H54 (cell line): ENCODE data around the gene GPR18.

Source experiments
- DNase-seq: peaks from one replicate; pipeline ENCODE4 v3.0.0; 2011; ENCODE audit warnings: low spot score, mixed read lengths; ENCODE audit not compliant: insufficient read length
- FAIRE-seq: peaks from 3 replicates; lab custom pipeline; 2011; peaks lifted over from hg19 to GRCh38; lab: Jason Lieb, UNC
- POLR2A ChIP-seq: IDR thresholded peaks from 2 replicates; pipeline ENCODE4 v1.6.1; 2011; ENCODE audit warnings: low read depth, mild to moderate bottlenecking, low read length

GPR18 gene

GRCh38 chr13:99282264-99283231 lies 24.4 kb upstream of the GPR18 start:
- TF ChIP-seq POLR2A = no peak
- FAIRE-seq = peak; percentile 90
- DNase-seq = no peak

DNA sequence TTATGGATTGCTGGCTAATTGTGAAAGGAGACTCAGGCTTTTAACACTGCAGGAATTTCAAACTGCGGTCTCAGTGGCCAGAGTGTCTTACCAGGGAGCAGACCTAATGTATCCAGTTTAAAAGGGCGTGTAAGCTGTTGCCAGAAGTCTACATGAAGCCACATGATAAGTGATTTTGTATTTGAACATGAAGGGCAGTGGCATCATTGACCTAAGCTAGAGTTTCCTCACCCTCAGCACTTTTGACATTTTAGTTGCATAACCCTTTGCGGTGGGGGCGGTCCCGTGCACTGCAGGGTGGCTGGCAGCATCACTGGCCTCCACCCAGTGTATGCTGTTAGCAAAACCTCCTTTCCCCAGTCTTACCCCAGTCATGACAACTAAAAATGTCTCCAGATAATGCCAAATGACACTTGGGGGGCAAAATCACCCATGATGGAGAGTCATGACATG lies 23.7 kb upstream of the GPR18 start:
- FAIRE-seq (no peak), DNase-seq (no peak)
- TF ChIP-seq POLR2A = no peak

- FAIRE-seq = peak; percentile 88
- no peak for TF ChIP-seq POLR2A
- no peak for DNase-seq
Measured at GRCh38 chr13:99280166-99280565, 22.0 kb upstream of the GPR18 start.

GRCh38 chr13:99279637-99280036 lies 21.5 kb upstream of the GPR18 start:
- no peak for DNase-seq
- FAIRE-seq = no peak
- no peak for TF ChIP-seq POLR2A

GRCh38 chr13:99278843-99279242 lies 20.7 kb upstream of the GPR18 start:
- DNase-seq (no peak), FAIRE-seq (no peak)
- no peak for TF ChIP-seq POLR2A

GRCh38 chr13:99278200-99278599 lies 20.0 kb upstream of the GPR18 start:
- TF ChIP-seq POLR2A = no peak
- peak; percentile 45 for FAIRE-seq
- DNase-seq = no peak

GRCh38 chr13:99277629-99278028 lies 19.4 kb upstream of the GPR18 start:
- FAIRE-seq (peak; percentile 68), DNase-seq (no peak)
- TF ChIP-seq POLR2A = no peak

GRCh38 chr13:99276706-99277105 lies 18.5 kb upstream of the GPR18 start:
- no peak for TF ChIP-seq POLR2A
- FAIRE-seq = no peak
- DNase-seq = no peak

DNA sequence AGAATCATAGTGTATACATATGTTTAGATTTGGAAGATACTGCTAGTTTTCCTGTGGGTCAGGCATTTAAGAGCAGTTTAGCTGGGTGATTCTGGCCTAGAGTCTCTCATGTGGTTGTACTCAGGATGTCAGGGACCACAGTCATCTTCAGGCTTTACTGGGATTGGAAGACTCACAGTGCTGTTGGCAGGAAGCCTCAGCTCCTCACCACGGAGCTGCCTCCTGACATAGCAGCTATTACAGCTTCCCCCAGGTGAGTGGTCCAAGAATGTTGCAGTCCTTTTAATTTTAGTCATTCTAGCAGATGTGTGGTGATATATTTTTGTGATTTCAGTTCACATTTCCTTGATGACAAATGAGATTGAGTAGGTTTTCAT lies 16.9 kb upstream of the GPR18 start:
- FAIRE-seq = peak; percentile 100
- TF ChIP-seq POLR2A = no peak
- DNase-seq = peak; percentile 23

GRCh38 chr13:99273128-99273527 lies 14.9 kb upstream of the GPR18 start:
- DNase-seq (no peak), FAIRE-seq (peak; percentile 86)
- TF ChIP-seq POLR2A = no peak

- FAIRE-seq (no peak), DNase-seq (no peak)
- TF ChIP-seq POLR2A = no peak
Measured at GRCh38 chr13:99272481-99272880, 14.3 kb upstream of the GPR18 start.

- no peak for DNase-seq
- FAIRE-seq = no peak
- no peak for TF ChIP-seq POLR2A
Measured at GRCh38 chr13:99271249-99271648, 13.1 kb upstream of the GPR18 start.

GRCh38 chr13:99270518-99270917 lies 12.3 kb upstream of the GPR18 start:
- no peak for FAIRE-seq

DNA sequence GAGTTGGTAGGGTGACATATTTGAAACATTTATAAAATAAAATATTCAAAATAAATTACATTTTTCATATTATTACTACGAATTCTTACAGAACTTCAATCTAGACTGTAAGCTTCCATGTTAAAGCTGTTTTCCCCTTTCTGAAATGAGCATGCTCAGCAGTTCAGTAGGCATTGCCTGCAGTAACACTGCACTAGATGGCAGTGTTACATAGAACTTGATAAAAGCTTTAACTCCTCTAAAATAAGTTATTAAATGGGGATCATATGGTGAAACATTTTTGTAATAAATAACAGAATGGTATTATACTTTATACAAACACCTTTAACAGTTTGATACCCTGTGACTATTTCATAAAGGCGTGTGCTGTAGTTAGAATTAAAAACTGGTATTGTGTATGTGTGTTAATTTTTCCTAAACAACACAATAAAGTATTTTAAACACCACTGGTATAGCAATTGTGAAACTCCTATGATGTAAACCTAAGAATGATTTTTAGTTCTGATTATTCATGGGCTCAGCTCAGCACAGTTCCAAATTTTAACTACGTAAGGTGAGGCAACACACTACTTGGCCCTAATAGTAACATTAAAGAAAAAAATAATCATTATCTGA lies 11.6 kb upstream of the GPR18 start:
- FAIRE-seq (peak; percentile 99), DNase-seq (no peak)
- TF ChIP-seq POLR2A = no peak

More at GRCh38 chr13:99270518-99270917, 12.3 kb upstream of the GPR18 start:
- DNase-seq = no peak
- no peak for TF ChIP-seq POLR2A
